Effector CD8-positive, alpha-beta T cell (primary cell): ENCODE measurements around the gene SLBP.

Experiments
- DNase-seq: peaks from one replicate; lab custom pipeline; 2025; lab: John Stamatoyannopoulos, UW

Gene SLBP

GRCh38 chr4:1749370-1749769 is 37.3 kb upstream of the SLBP start:
- DNase-seq = no peak

- peak; percentile 71 for DNase-seq
Measured at GRCh38 chr4:1748465-1748995, 36.4 kb upstream of the SLBP start.

- no peak for DNase-seq
Measured at GRCh38 chr4:1747603-1747967, 35.5 kb upstream of the SLBP start.

GRCh38 chr4:1746919-1747602 is 34.9 kb upstream of the SLBP start:
- no peak for DNase-seq

- peak; percentile 74 for DNase-seq
Measured at GRCh38 chr4:1746265-1746691, 34.2 kb upstream of the SLBP start.

- DNase-seq = no peak
Measured at GRCh38 chr4:1745697-1746096, 33.6 kb upstream of the SLBP start.

GRCh38 chr4:1745165-1745564 is 33.0 kb upstream of the SLBP start:
- no peak for DNase-seq

GRCh38 chr4:1744552-1744951 is 32.4 kb upstream of the SLBP start:
- no peak for DNase-seq

- DNase-seq = no peak
Measured at GRCh38 chr4:1743975-1744374, 31.9 kb upstream of the SLBP start.

GRCh38 chr4:1743551-1743950 is 31.4 kb upstream of the SLBP start:
- DNase-seq = no peak

- no peak for DNase-seq
Measured at GRCh38 chr4:1741208-1741607, 29.1 kb upstream of the SLBP start.

GRCh38 chr4:1740021-1740545 is 28.0 kb upstream of the SLBP start:
- no peak for DNase-seq

- DNase-seq = no peak
Measured at GRCh38 chr4:1739358-1739757, 27.2 kb upstream of the SLBP start.

GRCh38 chr4:1738410-1738809 is 26.3 kb upstream of the SLBP start:
- DNase-seq = no peak

- no peak for DNase-seq
Measured at GRCh38 chr4:1737666-1738065, 25.5 kb upstream of the SLBP start.

GRCh38 chr4:1736812-1737211 is 24.7 kb upstream of the SLBP start:
- no peak for DNase-seq

- no peak for DNase-seq
Measured at GRCh38 chr4:1735215-1735614, 23.1 kb upstream of the SLBP start.

GRCh38 chr4:1732911-1733310 is 20.8 kb upstream of the SLBP start:
- no peak for DNase-seq

GRCh38 chr4:1731180-1731579 is 19.1 kb upstream of the SLBP start:
- DNase-seq = no peak

GRCh38 chr4:1730532-1731135 is 18.5 kb upstream of the SLBP start:
- no peak for DNase-seq

- DNase-seq = no peak
Measured at GRCh38 chr4:1728061-1728980, 16.2 kb upstream of the SLBP start.
